Renal pelvis (tissue), 12 donors: ENCODE data around the gene MIB1. TPM values are rescaled to one million over a fixed set of nuclear protein-coding genes. Genes with fewer than 3 reads are reported as not detected.
"Not testable (repeated sequence)": the region's sequence is repeated elsewhere in the genome, so short reads cannot be mapped to it uniquely, and the experiment has no call there.

Source experiments
- DNase-seq: peaks from one replicate; pipeline ENCODE4 v3.0.0-alpha.2; 2013
- long read RNA-seq, 16 experiments: transcript quantifications; one replicate each; lab custom pipeline, GENCODE V29; 2026
- polyA plus RNA-seq, 3 donors: library from polyadenylated mRNA; unstranded; fragments of 120-200 nt; gene quantifications; one replicate each; pipeline ENCODE4 v1.2.1, GENCODE V29; 2013; ENCODE audit not compliant: insufficient read length in 3 of 3

Gene MIB1
- polyA plus RNA-seq = 10 to 100 TPM; 59.4 to 65.7 (median 61.5) TPM
- long read RNA-seq, donor 1, full-length matches to known transcripts = 5 of 5 reads
- long read RNA-seq, donor 1, partial matches to known transcripts = 0 of 5 reads
- long read RNA-seq, donor 1, other reads (novel, unspliced or antisense) = 0 of 5 reads
- long read RNA-seq, donor 2, full-length matches to known transcripts = 4 of 4 reads
- long read RNA-seq, donor 2, partial matches to known transcripts = 0 of 4 reads
- long read RNA-seq, donor 2, other reads (novel, unspliced or antisense) = 0 of 4 reads
- long read RNA-seq, donor 3, full-length matches to known transcripts = 4 of 4 reads
- long read RNA-seq, donor 3, partial matches to known transcripts = 0 of 4 reads
- long read RNA-seq, donor 3, other reads (novel, unspliced or antisense) = 0 of 4 reads
- long read RNA-seq, donor 4, full-length matches to known transcripts = 2 of 2 reads
- long read RNA-seq, donor 4, partial matches to known transcripts = 0 of 2 reads
- long read RNA-seq, donor 4, other reads (novel, unspliced or antisense) = 0 of 2 reads
- long read RNA-seq, donor 5 = 0 reads
- long read RNA-seq, donor 6, full-length matches to known transcripts = 3 of 8 reads
- long read RNA-seq, donor 6, partial matches to known transcripts = 5 of 8 reads
- long read RNA-seq, donor 6, other reads (novel, unspliced or antisense) = 0 of 8 reads
- long read RNA-seq, donor 7, full-length matches to known transcripts = 5 of 11 reads
- long read RNA-seq, donor 7, partial matches to known transcripts = 6 of 11 reads
- long read RNA-seq, donor 7, other reads (novel, unspliced or antisense) = 0 of 11 reads
- long read RNA-seq, donor 8, full-length matches to known transcripts = 2 of 2 reads
- long read RNA-seq, donor 8, partial matches to known transcripts = 0 of 2 reads
- long read RNA-seq, donor 8, other reads (novel, unspliced or antisense) = 0 of 2 reads
- long read RNA-seq, donor 9, full-length matches to known transcripts = 1 of 1 reads
- long read RNA-seq, donor 9, partial matches to known transcripts = 0 of 1 reads
- long read RNA-seq, donor 9, other reads (novel, unspliced or antisense) = 0 of 1 reads
- long read RNA-seq, donor 10, full-length matches to known transcripts = 1 of 1 reads
- long read RNA-seq, donor 10, partial matches to known transcripts = 0 of 1 reads
- long read RNA-seq, donor 10, other reads (novel, unspliced or antisense) = 0 of 1 reads
- long read RNA-seq, donor 11, full-length matches to known transcripts = 3 of 3 reads
- long read RNA-seq, donor 11, partial matches to known transcripts = 0 of 3 reads
- long read RNA-seq, donor 11, other reads (novel, unspliced or antisense) = 0 of 3 reads
- long read RNA-seq, donor 12, full-length matches to known transcripts = 3 of 3 reads
- long read RNA-seq, donor 12, partial matches to known transcripts = 0 of 3 reads
- long read RNA-seq, donor 12, other reads (novel, unspliced or antisense) = 0 of 3 reads
- long read RNA-seq, donor 13, full-length matches to known transcripts = 2 of 2 reads
- long read RNA-seq, donor 13, partial matches to known transcripts = 0 of 2 reads
- long read RNA-seq, donor 13, other reads (novel, unspliced or antisense) = 0 of 2 reads
- long read RNA-seq, donor 14 = 0 reads
- long read RNA-seq, donor 15 = 0 reads
- long read RNA-seq, donor 16, full-length matches to known transcripts = 1 of 1 reads
- long read RNA-seq, donor 16, partial matches to known transcripts = 0 of 1 reads
- long read RNA-seq, donor 16, other reads (novel, unspliced or antisense) = 0 of 1 reads

GRCh38 chr18:21740538-21741311, at the start of gene MIB1:
TSS of gene MIB1 (plus strand) at chr18:21740792. CDS start at chr18:21741584, 792 bp downstream.
- peak; percentile 99 for DNase-seq

DNA sequence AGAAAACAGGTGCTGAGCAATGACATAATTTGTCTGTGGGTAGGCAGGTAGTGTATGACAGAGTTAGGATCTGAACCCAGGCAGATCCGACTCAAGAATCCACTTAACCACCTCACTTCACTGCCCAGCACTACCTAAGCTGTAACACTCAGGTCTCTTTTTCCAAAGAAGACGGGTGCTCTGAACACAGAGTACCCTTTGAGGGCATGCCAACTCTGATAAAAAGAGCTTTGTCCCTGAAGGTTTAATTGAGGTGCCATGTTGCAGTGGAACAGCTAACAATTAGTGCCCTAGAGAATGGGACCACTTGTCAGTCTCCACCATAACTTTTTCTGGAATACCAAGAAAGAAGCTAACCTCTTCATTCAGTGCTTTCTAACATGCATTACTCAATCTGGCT, 47.3 kb upstream of the MIB1 start:
- DNase-seq = no peak

GRCh38 chr18:21700528-21701075, 40.0 kb upstream of the MIB1 start:
- no peak for DNase-seq

DNA sequence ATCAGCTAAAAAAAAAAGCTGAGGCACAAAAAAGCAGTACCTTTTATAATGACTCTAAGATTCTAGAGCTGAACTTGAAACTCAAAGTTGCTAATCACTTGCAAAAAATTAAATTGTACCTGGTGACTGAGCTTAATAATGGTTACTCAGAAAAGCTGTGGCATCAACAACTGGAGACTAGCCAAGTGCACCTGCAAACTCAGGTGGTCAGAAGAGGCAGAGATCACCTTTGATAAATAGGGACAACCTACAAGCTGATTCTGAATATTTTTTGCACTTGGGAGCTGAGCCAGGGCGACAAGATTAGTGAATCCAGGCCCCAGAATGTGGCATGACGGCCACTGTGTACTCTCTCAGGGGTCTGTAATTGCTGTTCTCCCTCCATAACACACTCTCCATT, 39.0 kb upstream of the MIB1 start:
- no peak for DNase-seq

GRCh38 chr18:21702602-21703001, 38.0 kb upstream of the MIB1 start:
- DNase-seq = no peak

DNA sequence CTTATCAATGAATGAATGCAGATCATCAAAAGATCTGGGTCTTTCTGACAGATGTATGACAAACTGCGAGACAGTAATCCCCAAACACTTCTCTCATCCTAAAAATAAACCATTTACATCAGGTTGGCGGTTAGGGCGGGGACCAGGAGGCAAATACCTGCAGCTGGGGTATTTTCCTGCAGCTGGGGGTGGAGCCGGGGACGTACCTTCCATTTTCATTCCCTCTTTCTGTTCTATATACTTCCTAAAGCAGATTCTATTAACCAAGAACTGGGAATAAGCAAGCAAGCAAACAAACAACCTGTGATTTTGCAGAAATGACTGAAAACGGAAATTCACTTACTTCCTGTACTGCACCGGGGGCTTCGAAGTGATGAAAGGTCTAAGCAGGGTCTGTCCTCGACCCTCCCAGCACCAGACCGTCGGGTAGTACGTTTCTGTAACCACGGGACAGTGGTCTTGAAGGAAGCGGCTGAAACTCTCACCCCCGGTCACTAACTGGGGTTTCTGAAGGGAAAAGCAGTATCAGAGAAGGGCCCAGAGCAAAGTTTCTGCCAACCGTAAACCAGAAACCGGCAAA, 37.3 kb upstream of the MIB1 start:
- no peak for DNase-seq

- peak; percentile 91 for DNase-seq
These were observed 35.8 kb upstream of the MIB1 start, which contains the start of gene ABHD3 for GRCh38 chr18:21704603-21705364. TSS of gene ABHD3 (minus strand) at chr18:21704774. CDS start at chr18:21704665, 109 bp downstream.

GRCh38 chr18:21706386-21706865, 34.2 kb upstream of the MIB1 start:
- DNase-seq = no peak

GRCh38 chr18:21707130-21707529, 33.5 kb upstream of the MIB1 start:
- not testable (repeated sequence) for DNase-seq

DNA sequence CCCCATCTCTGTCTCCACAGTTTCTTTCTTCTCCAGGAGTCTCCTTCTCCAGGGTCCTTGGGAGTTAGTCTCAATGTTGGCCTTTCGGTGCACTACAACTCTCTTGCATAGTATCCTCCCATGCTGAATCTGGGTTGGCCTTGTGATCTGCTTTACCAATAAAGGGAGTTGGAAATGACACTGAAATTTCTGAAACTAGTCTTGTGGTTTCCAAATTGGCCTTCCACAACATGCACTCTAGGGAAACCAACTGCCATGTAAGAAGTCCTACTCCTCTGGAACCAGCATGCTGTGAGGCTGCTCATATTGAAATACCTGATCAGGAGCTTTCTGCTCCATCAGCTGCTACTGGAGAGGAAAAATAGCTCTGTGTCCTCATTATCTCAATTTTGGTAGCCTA, 26.1 kb upstream of the MIB1 start:
- DNase-seq = no peak

DNA sequence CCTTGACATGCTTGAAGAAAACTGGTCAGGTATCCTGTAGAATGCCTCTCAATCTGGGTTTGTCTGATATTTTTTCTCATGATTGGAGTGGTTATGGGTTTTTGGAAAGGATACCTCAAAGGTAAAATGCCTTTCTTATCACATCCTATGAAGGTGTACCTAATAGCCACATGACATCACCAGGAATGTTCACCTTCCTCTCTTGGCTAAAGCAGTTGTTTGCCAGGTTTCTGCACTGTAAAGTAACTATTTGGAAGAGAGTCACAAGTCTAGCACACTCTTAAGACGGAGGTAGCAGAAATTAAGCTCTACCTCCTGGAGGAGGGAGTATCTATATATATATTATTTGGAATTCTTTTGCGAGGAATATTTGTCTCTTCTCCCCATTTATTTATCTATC, 17.9 kb upstream of the MIB1 start:
- no peak for DNase-seq

DNA sequence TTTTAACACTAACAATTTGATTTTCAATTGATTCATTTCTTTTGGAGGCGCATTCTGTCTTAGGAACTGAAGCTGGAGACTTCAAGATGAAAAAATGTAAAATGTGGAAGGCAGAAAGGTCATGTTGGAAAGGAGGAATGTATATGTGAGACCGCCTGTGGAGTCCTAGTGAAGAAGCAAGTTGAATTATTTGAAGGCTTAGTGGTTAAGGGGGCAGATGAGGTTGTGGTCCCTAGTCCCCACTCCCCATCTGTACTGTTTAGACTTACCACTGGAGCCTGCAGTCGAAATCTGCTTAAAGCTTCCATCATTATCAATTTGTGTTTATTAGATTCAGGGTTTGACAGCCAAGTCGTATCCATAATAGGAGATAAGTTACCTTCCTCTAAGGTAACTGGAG, 15.4 kb upstream of the MIB1 start:
- no peak for DNase-seq

GRCh38 chr18:21727702-21728101, 12.9 kb upstream of the MIB1 start:
- no peak for DNase-seq

DNA sequence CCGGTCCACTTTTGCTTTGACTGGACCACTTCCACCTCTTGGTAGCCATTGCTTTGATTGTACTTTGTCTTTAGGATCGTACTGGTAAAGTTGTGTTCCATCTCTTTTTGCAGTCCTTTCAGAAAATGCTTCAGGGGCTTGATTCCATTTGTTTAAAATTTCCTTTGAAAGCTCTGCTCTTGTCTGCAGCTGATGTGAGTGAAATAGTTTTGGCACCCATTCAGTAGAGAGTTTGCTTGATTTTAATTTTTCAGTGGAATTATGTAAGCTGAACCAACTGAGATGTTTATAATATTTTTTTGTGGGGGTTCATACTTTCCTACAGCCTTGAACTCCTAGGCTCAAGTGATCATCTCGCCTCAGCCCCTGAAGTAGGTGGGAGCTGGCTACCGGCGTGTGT, 7.6 kb upstream of the MIB1 start:
- DNase-seq = no peak

DNA sequence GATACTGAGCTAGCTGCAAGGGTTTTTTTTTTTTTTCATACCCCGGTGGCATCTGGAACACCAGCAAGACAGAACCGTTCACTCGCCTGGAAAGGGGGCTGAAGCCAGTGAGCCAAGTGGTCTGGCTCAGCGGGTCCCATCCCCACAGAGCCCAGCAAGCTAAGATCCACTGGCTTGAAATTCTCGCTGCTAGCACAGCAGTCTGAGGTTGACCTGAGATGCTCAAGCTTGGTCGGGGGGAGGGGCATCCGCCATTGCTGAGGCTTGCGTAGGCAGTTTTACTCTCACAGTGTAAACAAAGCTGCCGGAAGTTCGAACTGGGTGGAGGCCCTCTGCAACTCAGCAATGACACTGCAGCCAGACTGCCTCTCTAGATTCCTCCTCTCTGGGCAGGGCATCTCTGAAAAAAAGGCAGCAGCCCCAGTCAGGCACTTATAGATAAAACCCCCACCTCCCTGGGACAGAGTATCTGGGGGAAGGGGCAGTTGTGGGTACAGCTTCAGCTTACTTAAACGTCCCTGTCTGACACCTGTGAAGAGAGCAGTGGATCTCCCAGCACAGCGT, 5.1 kb upstream of the MIB1 start:
- DNase-seq = no peak

DNA sequence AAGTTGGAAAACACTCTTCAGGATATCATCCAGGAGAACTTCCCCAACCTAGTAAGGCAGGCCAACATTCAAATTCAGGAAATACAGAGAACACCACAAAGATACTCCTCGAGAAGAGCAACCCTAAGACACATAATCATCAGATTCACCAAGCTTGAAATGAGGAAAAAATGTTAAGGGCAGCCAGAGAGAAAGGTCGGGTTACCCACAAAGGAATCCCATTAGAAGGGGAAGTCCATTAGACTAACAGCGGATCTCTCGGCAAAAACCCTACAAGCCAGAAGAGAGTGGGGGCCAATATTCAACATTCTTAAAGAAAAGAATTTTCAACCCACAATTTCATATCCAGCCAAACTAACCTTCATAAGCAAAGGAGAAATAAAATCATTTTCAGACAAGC, 3.7 kb upstream of the MIB1 start:
- DNase-seq = not testable (repeated sequence)

DNA sequence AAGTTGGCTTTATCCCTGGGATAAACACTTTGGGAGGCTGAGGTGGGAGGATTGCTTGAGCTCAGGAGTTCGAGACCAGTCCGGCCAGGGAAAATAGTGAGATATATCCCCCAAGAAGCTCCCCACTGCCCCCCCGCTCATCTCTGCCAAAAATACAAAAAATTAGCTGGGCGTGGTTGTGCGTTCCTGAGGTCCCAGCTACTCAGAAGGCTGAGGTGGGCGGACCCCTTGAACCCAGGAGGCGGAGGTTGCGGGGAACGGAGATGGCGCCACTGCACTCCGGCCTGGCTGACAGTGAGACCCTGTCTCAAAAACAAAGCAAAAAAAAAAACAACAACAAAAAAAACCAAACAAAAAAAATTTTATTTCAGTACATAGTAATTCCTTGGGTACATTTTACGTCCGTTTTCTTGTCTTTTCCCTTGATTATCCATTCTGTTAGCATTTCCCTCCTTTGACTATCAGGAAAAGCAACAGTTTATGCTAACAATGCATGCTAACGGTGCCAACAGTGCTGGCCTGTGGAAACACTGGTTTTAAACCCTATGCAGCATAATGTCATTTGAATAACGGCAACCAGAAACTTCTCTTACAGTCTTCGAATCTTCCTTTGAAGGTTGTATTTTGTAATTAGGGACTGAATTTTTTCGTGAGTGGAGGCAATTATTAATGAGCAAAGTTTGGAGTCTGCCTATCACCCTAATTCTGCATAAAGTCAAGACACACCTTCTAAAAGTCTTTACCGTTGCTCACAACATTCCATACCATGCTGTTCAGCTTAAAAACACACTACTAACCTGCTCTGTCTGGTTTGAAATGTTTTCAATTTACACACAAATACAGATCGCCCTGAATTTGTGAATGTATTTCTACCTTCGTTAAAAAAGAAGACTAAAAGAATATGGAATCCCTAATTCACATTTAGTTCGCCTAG, 721 bp upstream of the MIB1 start:
- DNase-seq = no peak
